Panc1 (cell line): ENCODE measurements around the gene NDUFB4.

Experiments used
- CTCF ChIP-seq: fragments of 450-650 bp; IDR thresholded peaks from 2 replicates; pipeline ENCODE4 v1.5.1; 2017; ENCODE audit warnings: mild to moderate bottlenecking
- POLR2AphosphoS5 ChIP-seq: IDR thresholded peaks from 2 replicates; pipeline ENCODE4 v1.6.1; 2012; ENCODE audit warnings: mild to moderate bottlenecking, low read depth, low read length, moderate library complexity
- REST ChIP-seq, 2 experiments: IDR thresholded peaks; 2 replicates each; pipeline ENCODE4 v1.6.1; 2011 to 2012; ENCODE audit warnings: low read depth in 2 of 2, control low read depth in 1 of 2, low read length in 1 of 2, mild to moderate bottlenecking in 1 of 2, moderate library complexity in 1 of 2; ENCODE audit not compliant: insufficient read depth in 1 of 2
- TCF7L2 ChIP-seq: IDR thresholded peaks from 2 replicates; pipeline ENCODE4 v1.6.1; 2011; ENCODE audit warnings: mild to moderate bottlenecking, low read depth, low read length, inconsistent platforms

- TF ChIP-seq CTCF (no peak), POLR2AphosphoS5 (peak; percentile 94), REST (IDR thresholded peaks at IDR 0.05; ENCODE audit: insufficient read depth in 1 of 2, low read depth in 2 of 2, low read length in 1 of 2) (no peak), TCF7L2 (no peak)
Measured at GRCh38 chr3:120596116-120596852, at the start of gene NDUFB4.
